Measurements from ENCODE around the gene HLA-E.

DNA sequence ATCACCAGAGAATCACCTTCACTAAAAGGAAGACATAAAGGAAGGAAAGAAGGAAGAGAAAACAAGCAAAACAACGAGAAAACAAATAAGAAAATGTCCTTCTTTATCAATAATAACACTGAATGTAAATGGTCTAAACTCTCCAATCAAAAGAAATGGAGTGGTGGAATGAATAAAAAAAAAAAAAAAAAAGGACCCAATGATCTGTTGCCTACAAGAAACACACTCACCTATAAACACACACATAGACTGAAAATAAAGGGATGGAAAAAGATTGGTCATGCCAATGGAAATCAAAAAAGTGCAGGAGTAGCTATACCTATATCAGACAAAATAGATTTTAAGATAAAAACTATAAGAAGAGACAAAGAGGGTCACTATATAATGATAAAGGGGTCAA is 30.2 kb upstream of the HLA-E start:
- TF ChIP-seq YY1 (IDR thresholded peaks at IDR 0.05; ENCODE audit: insufficient read depth, insufficient read length) = no peak
- TF ChIP-seq ZNF274 (IDR thresholded peaks at IDR 0.05; ENCODE audit: low read depth, low read length) = no peak
